ENCODE data around the gene KCNK4.
A peak's percentile ranks its signal among the peaks of the same experiment; 100 is the strongest.
"Not testable (repeated sequence)": the region's sequence is repeated elsewhere in the genome, so short reads cannot be mapped to it uniquely, and the experiment has no call there.

The KCNK4 gene

DNA sequence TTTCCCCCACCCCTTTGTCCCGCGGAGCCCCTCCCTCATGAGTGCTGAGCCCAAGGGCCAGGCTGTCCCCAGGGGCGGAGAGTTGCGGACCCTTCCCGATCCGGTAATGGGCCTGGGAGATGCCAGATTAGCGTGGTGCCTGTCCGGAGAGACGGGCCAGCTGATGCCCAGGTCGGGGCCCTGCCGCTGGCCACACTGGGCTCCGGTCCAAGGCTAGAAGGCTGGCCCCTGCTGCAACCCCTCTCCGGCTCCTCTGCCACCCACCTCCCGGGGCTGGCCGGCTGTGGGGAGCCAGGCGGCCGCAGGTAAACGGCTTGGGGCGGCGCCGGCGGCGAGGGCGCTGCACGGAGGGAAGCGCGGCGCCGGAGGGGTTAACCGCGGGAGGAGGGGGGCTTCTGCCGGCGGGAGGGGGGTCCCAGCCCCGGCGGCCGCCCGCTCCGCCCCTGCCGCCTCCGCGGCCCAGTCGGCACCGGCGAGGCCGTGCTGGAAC is at the start of gene KCNK4:
Gene KCNK4, plus strand, starts transcription at position 41 of the 490 bp plus-strand sequence. CDS start 1,717 bp downstream, outside the sequence.
- no peak for DNase-seq

DNA sequence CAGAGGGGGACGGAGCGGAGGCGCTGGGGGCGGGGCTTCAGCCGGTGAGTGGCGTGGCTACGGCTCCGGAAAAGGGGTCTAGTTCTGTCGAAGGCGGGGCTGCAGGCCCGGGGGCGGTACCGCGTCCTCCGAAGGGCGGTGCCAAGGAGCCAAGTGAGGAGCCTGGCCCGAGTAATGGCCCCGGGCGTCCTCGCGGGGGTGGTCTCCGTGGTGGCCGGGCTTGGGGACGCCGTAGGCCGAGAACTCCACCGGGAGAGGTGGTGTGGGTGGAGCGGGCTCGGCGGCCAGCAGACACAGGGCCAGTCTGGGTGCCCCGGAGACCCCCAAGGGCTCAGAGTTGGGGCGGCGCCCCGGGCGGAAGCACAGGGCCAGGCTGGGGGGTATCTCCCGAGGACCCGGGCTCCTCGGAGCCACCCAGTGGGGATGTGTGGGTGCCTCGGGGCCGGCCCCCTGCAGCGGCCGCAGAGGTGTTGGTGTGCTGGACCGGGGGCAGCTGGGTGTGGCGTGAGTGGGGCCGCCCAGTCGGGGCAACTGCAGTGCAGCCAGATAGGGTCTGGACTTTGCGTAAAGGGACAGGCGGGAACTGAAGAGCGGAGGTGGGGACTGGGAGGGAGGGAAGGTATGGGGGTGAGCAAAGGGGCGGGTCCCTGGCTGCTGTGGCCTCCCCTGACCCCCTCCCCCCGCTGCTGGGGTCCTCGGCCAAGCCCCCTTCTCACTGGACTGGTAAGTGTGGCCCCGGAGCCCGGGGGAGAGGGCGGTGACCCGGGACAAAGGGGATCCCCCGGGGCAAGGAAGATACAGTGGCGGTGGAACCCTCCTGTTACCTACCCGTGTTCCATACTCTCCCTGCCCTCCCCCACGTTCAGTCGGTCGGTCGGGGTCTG is 49.4 kb upstream of the KCNK4 start:
- DNase-seq: peak; percentile 100

DNA sequence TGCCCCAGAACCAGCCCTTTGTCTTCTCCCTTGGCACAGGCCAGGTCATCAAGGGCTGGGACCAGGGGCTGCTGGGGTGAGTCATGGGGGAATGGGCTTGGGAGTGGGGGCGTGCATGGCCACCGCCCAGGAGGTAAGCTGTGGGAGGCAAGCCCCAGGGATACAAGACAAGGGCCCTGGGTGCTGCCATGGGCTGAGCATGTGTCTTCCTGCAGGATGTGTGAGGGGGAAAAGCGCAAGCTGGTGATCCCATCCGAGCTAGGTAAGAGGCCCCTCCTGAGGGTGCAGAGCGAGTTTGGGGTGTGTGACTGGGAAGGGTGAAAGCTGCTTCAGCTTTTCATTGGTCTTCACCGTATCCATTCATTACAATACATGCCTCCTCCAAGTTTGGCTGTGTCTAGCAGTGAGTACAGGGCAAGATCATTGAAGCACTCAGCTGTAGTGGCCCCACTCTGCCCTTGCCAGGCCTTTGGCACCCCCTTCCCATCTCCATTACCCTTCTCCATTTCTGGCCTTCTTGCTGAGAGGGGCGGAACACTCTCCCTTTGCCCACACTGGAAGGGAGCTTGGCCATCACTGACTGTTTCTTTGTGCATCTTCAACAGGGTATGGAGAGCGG is 47.8 kb upstream of the KCNK4 start:
- no peak for DNase-seq

DNA sequence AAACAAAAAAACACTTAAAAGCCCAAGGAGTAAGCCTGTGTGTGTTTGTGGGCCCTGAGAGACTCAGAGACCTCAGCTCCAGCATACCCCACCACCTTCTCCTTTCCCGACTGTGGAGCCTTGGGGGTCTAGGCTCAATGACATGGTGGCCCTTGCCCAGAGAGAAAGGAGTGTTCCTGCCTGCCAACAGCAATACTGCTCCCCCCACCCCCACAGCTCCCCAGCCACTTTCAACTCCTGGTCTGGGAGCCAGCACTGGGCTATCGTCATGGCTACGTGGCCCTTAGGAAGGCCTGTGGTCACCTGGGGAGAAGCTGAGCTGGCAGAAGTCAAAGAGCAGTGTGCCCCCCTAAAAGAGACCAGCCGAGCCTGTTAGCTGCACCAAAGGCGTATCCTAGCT is 47.0 kb upstream of the KCNK4 start:
- no peak for DNase-seq

DNA sequence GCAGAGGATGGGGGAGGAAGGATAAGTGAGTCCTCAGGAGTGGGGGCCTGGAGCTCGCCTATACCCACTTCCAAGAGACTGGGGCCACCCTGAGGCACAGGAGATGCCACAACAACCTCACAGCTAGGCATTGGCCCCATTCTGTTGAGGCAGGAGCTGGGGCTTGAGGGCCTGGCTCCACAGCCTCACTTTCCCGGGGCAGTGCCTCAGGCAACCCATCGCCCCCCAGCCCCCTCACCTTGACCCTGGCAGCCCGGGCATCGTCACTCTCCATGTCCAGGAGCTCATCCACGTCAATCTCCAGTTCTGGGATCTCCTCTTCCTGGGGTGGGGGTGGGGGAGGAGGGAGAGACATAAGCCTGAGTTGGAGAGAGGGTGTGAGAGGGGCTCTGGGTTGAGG is 46.1 kb upstream of the KCNK4 start:
- no peak for DNase-seq

DNA sequence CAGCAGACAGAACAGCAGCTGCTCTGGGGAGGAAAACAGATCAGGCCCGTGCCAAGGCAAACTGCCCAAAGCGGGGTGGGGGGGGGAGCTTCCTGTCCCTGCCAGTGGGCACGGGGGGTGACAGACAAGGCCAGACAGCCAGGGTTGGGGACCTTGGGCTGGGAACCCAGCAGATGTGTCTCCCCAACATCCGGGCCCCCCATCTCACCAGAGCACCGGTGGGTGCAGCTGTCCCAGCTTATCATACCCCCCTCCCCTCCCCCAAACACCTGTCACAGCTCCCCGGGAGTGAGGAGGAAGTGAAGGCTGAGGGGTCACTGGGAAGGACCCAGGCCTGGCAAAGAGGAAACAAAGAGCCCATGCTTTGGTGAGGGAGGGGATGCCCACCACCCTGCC is 45.7 kb upstream of the KCNK4 start:
- peak; percentile 67 for DNase-seq

DNA sequence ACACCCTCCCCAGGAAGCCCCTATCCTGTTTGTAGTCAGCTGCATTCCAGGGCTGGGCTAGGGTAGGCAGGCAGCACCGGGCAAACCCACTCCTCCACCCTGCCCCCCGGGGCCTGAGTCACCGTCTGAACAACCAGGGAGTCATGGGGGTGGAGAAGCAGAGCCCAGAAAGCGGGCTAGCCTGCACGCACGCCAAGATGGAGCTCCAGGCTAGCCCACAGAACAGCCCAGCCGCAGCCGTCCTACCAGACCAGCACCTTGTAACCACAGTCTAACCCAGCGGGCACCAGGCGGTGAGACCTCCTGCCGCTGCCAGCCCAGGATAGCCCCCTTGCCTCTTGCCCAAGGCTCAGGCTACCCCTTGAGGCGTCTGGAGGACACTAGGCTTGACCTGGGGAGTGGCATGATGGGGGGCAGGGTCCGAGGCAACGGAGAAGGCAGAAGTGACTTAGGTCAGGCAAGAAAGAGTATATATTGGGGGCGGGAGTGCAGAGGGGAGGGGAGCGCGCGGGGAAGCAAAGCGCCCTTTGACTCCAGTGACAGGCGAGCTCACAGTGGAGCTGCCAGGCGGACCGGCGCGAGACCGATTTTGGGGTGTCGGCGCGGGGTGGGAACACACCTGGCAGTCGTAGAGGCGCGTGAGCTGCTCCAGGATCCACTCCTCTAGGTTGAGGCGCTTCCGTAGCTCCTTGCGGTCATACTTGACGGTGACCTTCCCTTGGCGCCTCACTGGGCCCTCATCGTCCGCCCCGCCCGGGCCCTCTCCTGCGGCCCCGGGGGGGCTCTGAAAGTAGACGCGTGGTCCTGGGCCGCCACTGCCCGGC is 45.1 kb upstream of the KCNK4 start:
- DNase-seq: peak; percentile 68

DNA sequence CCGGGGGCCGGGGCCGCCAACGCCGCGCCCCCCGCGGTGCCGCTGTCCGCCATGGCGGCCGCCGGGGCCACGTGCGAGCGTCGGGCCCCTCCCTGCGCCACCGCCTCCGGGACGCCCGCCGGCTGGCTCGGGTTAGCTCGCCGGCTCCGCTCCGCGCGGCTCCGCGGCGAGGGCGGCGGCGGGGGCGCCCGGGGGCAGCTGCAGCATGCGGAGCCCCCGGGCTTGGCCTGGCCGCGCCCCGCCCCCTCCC is 44.6 kb upstream of the KCNK4 start:
- DNase-seq: not testable (repeated sequence)

DNA sequence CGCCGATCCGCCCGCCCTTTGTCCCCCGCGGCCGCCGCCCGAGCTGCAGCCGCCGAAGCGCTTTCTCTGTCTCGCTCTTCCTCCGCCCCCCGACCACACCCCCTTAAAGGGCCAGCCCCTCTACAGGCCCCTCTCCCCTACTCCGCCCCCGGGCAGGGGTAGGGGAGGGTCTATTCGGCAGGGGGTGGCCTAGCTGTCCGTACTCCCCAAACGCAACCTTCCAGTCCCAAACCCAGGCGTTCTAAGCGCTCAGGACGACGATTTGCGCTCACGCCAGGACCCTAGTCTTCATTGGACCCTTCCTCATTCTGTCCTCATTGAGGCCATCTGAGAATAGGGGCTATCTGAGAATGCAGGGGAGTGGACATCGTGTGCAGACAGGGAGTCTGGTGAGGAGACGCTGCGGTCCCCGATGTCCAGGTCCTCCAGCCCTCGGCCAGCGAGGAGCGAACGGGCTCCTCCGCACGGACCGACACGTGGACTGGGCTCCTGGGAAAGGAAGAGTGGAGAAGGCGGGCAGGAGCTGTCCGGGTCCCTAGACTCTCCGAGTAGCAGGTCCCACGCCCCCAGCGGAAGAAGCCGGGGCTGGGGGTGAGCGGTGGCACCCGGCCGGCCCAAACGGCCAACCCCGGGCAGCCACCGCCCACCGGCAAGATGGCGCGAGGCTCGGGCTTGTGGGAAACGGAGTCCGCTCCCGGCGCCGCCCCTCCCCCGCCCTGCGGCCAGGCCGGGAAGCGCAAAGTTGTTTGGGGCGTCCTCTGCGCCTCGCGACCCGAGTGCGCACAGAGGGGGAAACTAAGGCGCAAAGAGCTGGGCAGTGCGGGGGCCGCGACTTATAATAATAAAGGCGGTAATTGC is 44.0 kb upstream of the KCNK4 start, which contains the start of gene PPP1R14B:
Gene PPP1R14B, minus strand, starts transcription at position 73 of the 858 bp plus-strand sequence. CDS start 270 bp downstream, outside the sequence.
- peak; percentile 81 for DNase-seq

DNA sequence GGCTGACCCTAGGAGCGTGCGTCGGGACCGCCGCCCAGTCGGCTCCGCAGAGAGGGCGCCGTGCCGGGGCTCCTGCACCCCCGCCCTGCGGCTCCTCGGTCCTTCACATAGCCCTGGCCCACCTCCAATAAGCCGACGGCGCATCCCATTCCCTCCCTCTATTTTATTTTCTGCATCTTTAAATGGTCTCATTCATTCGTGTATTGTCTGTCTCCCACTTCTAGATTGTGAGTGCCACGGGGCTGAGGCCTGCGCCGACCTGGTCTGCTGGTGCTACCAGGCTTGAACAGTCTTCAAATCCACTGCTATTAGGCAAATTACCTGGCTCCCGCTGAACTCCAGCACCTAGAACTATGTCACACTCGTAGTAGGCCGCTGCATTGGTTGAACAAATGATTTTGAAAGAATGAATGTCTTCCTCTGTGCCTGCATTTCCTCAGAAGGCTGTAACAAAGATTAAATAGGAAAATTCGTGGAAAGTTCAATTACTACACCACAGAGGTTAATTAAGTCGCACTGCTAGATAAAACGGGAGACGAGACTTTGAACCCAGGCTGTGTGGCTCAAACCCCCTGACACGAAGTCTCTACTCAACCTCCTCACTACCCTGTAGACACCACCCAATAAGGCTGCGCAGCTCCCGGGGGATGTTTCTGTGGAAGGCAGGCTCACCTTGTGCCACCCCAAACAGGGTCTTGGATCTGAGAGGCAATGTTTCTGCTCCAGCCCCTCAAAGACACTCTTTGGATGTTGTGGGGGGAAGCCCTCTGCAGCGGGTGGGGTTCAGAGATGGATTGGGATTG is 43.2 kb upstream of the KCNK4 start:
- no peak for DNase-seq

DNA sequence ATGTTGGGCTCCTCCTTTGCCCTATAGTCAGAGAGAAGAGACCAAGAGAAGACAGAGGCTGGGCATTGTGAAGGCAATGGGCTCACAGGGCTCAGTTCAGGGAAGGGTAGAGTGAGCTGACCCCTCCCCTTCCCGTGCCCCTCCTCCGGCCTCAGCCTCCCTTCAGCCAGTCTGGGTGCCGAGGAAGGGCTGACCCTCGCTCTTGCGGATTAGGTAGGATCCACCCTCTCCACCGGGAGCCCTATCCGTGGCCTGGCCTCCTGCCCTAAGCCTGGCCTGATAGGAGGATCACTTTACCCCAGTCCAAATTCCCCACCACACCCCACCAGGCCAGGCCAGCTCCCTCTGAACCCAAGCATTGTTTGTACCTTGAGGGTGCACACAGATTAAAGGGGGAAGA is 42.5 kb upstream of the KCNK4 start:
- no peak for DNase-seq

DNA sequence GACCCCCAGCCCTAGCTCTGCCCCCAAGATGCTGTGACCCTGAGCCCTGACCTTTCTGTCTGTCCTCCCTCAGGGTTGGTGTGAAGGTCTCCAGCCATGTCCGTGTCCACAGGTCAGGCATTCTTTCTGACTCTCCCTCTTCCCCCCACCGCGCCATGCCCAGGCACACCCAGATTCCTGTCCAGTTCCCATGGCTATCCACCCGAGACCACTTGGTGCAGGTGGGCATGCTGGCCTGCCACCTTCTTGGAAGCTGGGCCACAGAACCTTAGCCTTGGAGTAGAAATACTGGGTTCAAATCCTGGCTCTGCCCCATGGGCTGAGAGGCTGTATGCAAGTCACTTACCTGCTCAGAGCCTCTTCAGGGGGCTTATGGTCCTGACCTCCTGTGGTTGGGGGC is 42.1 kb upstream of the KCNK4 start:
- DNase-seq: no peak

DNA sequence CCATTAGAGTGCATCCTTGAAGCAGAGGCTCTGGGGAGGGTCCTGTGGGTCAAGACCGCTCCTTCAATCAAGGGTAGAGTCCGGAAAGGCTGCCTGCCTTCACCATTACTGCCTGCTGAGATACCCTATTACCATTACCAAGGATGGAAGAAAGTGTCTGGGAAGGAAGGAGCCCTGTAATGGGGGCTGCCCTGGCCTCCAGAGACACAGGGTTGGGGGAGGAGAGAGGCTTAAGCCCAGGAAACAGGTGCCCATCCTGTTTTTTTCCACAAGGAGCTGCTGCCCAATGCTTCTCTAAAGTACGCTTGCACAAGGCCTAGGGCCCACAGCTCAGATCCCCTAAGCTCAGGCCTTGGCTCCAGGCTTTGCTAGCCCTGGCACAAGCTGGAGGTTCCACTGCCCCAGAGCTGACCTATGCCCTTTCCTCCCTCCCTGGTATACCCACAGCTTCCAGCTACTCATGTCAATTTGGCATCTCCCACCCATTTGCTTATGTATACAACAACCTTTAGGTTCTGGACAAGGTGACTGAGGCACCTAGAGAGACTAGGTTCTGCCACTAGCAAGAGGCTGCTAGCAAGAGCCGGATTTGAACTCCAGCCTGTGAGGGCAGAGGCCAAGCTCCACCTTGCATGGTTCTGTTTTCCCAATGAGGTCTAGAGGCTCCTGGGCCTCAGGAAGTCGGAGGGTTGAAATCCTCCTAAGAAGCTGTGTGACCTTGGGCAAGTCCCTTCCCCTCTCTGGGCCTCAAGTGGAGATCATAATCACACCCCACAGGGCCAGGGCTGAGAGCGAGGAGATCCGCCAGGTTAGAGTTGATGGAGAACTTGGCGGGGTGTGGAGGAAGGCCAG is 41.3 kb upstream of the KCNK4 start:
- no peak for DNase-seq

DNA sequence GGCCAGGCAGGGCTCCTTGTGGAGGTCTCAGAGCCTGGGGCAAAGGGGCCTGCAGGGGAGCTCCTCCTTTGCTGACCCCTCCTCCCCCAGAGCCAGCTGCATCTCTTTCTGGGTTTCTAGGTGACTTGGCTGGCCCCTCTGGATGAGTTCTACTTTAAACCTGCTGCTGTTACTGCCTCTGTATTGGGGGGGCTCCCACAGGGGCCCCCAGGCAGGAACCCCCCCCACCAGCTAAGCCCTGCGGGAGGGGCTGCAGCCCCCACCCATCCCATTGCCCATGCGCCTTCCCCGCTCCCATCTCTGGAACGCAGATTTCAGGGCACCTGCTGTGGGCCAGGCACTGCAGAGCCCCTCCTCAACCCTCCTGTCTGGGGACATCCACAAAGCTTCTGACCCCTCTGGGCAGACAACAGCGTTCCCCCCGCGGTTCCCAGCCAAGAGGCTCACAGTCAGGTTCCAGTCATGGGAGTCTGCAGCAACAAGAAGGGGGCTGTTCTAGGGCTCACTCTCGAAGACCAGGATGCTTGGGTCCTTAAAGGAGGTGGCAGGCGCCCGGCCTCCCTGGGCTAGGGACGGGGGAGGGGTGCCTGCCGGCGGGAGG is 40.6 kb upstream of the KCNK4 start:
- no peak for DNase-seq

DNA sequence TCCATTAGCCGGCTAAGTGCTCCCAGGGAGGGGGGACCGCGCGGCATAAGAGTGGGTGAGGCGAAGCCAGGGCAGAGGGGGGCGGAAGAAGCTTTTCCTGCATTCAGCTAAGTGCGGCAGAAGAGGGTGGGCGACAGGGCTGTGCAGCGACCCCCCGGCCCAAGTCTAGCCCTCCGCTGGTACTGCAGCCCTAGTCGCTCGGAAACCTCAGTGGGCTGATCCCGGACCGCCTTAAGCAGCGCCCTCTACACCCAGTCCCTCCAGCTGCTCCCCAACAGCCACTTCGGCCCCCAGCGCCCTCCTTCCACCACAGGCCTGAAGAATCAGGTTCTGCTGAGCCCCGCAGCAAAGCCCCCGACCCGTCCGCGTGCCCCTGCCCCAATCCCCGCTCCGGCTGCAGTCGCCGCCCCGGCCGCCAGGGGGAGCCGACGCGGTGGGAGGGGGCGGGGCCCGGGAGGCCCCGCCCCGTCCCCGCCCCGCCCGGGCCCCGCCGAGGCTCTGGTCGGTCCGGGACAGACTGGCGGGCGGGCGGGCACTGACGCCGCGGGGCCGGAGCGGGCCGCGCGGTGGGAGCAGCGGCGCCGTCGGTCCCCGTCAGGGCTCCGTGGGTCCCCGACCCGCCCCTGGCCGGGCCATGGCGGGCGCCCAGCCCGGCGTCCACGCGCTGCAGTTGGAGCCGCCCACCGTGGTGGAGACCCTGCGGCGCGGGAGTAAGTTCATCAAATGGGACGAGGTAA is 39.9 kb upstream of the KCNK4 start, which contains the start of gene PLCB3:
Gene PLCB3, plus strand, starts transcription at position 515 of the 737 bp plus-strand sequence. Its CDS starts 120 bp downstream, at position 635.
- DNase-seq: peak; percentile 74

DNA sequence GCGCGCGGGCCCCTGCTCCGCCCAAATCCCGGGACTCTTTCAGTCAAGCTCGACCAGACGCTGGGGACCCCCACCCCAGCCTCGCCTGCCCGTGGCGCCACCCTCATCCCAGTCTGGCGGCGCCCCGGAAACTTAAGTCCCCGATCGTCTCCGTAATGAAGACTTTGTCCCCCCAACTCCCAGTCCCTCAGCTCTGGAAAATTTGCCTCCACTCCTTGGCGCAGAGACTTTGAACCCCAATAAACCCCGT is 39.4 kb upstream of the KCNK4 start:
- DNase-seq: no peak

DNA sequence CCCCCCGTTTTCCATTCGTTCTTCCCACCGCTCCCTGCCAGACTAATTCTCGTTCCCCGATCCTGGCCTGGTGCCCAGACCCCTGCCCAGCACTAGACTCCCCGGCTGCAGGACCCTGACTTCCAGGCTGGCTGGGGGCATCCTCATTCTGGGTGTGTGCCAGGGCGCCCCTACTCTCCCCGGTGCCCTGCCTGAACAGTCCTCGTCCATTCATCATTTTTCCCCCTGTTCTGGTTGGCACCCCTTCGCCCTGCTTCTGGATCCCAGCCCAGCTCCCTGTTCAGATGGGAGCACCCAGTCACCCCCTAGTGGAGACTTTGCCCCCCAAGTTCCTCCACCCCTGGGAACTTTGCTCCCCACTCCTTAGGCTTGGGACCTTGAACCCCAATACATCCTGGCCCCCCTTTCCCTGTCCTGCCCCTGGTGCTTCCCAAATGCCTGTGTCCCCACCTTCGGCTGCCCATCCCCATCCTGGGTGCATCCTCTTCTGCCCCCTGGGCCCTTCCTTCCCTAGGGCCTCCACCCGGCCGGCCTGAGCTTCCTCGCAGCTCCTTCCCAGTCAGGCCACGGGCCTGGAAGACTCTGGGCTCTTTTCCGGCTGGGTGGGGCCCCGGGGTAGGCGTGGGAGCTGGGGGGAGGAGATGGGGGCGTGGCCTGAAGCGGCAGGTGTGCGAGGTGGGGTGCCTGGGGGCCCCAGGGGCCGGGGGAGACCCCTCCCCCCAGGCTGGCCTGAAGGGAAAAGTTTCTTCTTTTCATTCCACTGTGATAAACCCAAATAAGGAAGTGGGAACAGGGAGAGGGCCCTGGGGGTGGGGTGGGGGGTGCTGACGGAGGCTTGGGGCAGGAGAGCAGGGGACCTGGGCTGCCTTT is 38.9 kb upstream of the KCNK4 start:
- DNase-seq: no peak

DNA sequence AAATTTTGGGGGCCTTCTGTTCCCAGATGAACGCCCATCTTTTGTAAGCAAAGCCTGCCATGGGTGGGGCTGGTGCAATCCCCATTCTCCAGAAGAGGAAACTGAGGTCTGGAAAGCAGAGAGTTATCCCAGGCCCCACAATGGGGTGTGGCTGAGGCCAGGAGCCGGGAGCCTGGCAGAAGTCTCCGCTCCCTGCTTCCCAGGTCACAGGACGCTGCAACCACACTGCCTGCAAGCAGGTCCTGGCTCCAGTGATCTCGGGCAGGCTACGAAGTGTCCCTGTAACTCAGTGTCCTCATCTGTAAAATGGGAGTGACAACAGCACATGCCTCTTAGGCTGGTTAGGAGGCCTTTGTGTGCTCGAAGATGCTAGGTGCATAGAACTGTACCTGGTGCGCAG is 38.1 kb upstream of the KCNK4 start:
- no peak for DNase-seq

DNA sequence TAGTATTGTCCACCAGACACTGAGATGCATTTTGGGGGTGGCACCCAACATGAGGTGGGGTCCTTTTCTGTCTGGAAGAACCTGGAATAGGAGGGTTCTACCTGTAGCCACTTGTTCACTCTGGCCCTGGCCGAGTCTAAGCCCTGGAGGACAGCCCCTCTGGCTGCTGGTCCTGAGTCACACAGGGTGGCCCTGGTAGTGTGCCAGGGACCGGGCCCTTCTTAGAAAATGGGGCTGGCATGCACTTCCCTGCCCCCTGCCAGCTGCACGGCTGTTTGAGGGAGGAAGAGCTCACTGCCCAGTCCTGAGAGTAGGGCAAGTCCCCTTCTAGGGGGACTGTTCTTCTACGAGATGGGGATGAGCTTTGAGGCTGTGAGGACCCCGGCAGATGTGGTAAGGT is 37.6 kb upstream of the KCNK4 start:
- no peak for DNase-seq

All from CD4-positive, alpha-beta T cell treated with Interleukin-12 subunit alpha and Interleukin-12 subunit beta, for 1 hour (primary cell).